Neural progenitor cell (in vitro differentiated cells): ENCODE measurements around the gene CILP.

Experiments
- CTCF ChIP-seq: fragments of 200-600 bp; sonication (generic); IDR thresholded peaks from 2 replicates; pipeline ENCODE4 v1.5.1; 2017; ENCODE audit warnings: antibody characterized with exemption, mild to moderate bottlenecking
- EZH2 ChIP-seq: fragments of 200-600 bp; sonication (generic); IDR thresholded peaks from 2 replicates; pipeline ENCODE4 v1.6.1; 2017; ENCODE audit warnings: antibody characterized with exemption, mild to moderate bottlenecking, moderate library complexity

GRCh38 chr15:65233696-65234095 lies 22.4 kb upstream of the CILP start:
- no peak for TF ChIP-seq EZH2
- no peak for TF ChIP-seq CTCF
